Liver (tissue), 9 donors: ENCODE measurements around the gene TRIO. TPM values are rescaled to one million over a fixed set of nuclear protein-coding genes. Genes with fewer than 3 reads are reported as not detected.

ENCODE experiments used
- DNase-seq: peaks from one replicate; pipeline ENCODE4 v3.0.0-alpha.2; 2017; ENCODE audit warnings: low spot score
- H3K27ac ChIP-seq, 2 donors: one replicate each; pipeline ENCODE4 v1.7.0; 2013; ENCODE audit warnings: inconsistent platforms in 2 of 2, low read length in 2 of 2, control low read depth in 1 of 2, low read depth in 1 of 2, mild to moderate bottlenecking in 1 of 2
- H3K27me3 ChIP-seq, 4 donors: one replicate each; pipeline versions ENCODE4 v1.6.1 to v1.7.0; 2013; ENCODE audit warnings: low read length in 3 of 4, inconsistent platforms in 1 of 4, mild to moderate bottlenecking in 1 of 4, moderate library complexity in 1 of 4; ENCODE audit not compliant: control insufficient read depth in 4 of 4, insufficient read depth in 4 of 4
- H3K36me3 ChIP-seq, 4 donors: one replicate each; pipeline versions ENCODE4 v1.6.1 to v1.7.0; 2013; ENCODE audit warnings: low read length in 3 of 4, mild to moderate bottlenecking in 3 of 4, low read depth in 1 of 4, moderate library complexity in 1 of 4; ENCODE audit not compliant: control insufficient read depth in 4 of 4, insufficient read depth in 3 of 4
- H3K4me1 ChIP-seq, 4 donors: one replicate each; pipeline versions ENCODE4 v1.6.1 to v1.7.0; 2013; ENCODE audit warnings: low read length in 3 of 4, mild to moderate bottlenecking in 3 of 4, moderate library complexity in 1 of 4; ENCODE audit not compliant: control insufficient read depth in 4 of 4, insufficient read depth in 4 of 4
- H3K4me3 ChIP-seq, 3 donors: one replicate each; pipeline versions ENCODE4 v1.6.1 to v1.7.0; 2013; ENCODE audit warnings: low read length in 3 of 3, control low read depth in 1 of 3, low read depth in 1 of 3, mild to moderate bottlenecking in 1 of 3
- H3K9ac ChIP-seq, 2 donors: one replicate each; pipeline ENCODE4 v1.7.0; 2013; ENCODE audit warnings: low read length in 2 of 2, mild to moderate bottlenecking in 2 of 2, moderate library complexity in 2 of 2, control low read depth in 1 of 2, low read depth in 1 of 2
- H3K9me3 ChIP-seq, 4 donors: one replicate each; pipeline versions ENCODE4 v1.6.1 to v1.7.0; 2013; ENCODE audit warnings: low read length in 3 of 4; ENCODE audit not compliant: control insufficient read depth in 4 of 4
- ATF3 ChIP-seq: IDR thresholded peaks from 2 replicates; pipeline ENCODE4 v1.6.1; 2016; ENCODE audit warnings: antibody characterized with exemption
- CTCF ChIP-seq: fragments of 150-350 bp; IDR thresholded peaks from 2 replicates; pipeline ENCODE4 v1.5.1; 2017; ENCODE audit warnings: improper control_type of control experiment, low read depth, low read length; ENCODE audit not compliant: missing input control
- EGR1 ChIP-seq, 2 donors: IDR thresholded peaks; 2 replicates each; pipeline ENCODE4 v1.6.1; 2016 to 2018; ENCODE audit warnings: antibody characterized with exemption in 2 of 2, low read depth in 2 of 2
- GABPA ChIP-seq, 2 donors: IDR thresholded peaks in 1 of 2; conservative IDR thresholded peaks in 1 of 2; 2 replicates each; pipeline ENCODE4 v1.6.1; 2016; ENCODE audit warnings: antibody characterized with exemption in 2 of 2, mild to moderate bottlenecking in 1 of 2, moderate library complexity in 1 of 2
- HNF4A ChIP-seq, 2 donors: conservative IDR thresholded peaks; 2 replicates each; pipeline ENCODE4 v1.6.1; 2016; ENCODE audit warnings: antibody characterized with exemption in 2 of 2, mild to moderate bottlenecking in 2 of 2
- HNF4G ChIP-seq: IDR thresholded peaks from 2 replicates; pipeline ENCODE4 v1.6.1; 2016; ENCODE audit warnings: antibody characterized with exemption
- JUND ChIP-seq, 2 donors: IDR thresholded peaks; 2 replicates each; pipeline ENCODE4 v1.6.1; 2016; ENCODE audit warnings: antibody characterized with exemption in 2 of 2
- MAX ChIP-seq: IDR thresholded peaks from 2 replicates; pipeline ENCODE4 v1.6.1; 2016; ENCODE audit warnings: antibody characterized with exemption
- NR2F2 ChIP-seq: IDR thresholded peaks from 2 replicates; pipeline ENCODE4 v1.6.1; 2016; ENCODE audit warnings: antibody characterized with exemption
- RAD21 ChIP-seq, 2 donors: IDR thresholded peaks; 2 replicates each; pipeline ENCODE4 v1.6.1; 2016; ENCODE audit warnings: antibody characterized with exemption in 2 of 2, mild to moderate bottlenecking in 2 of 2
- REST ChIP-seq: IDR thresholded peaks from 2 replicates; pipeline ENCODE4 v1.6.1; 2016; ENCODE audit warnings: antibody characterized with exemption, mild to moderate bottlenecking
- SP1 ChIP-seq: IDR thresholded peaks from 2 replicates; pipeline ENCODE4 v1.6.1; 2018; ENCODE audit warnings: antibody characterized with exemption, mild to moderate bottlenecking
- TAF1 ChIP-seq: conservative IDR thresholded peaks from 2 replicates; pipeline ENCODE4 v1.6.1; 2016; ENCODE audit warnings: antibody characterized with exemption, mild to moderate bottlenecking
- YY1 ChIP-seq: IDR thresholded peaks from 2 replicates; pipeline ENCODE4 v1.6.1; 2016; ENCODE audit warnings: antibody characterized with exemption, mild to moderate bottlenecking
- ZBTB33 ChIP-seq: IDR thresholded peaks from 2 replicates; pipeline ENCODE4 v1.6.1; 2016; ENCODE audit warnings: antibody characterized with exemption
- WGBS: extraction: QIAGEN DNeasy Blood & Tissue Kit; methylation state at CpG from one replicate; pipeline ENCODE4 v1.1.7; 2013; 5-methylcytosine and 5-hydroxymethylcytosine counted together
- polyA plus RNA-seq, 2 donors: library from polyadenylated mRNA; stranded (reverse) in 1 of 2; unstranded in 1 of 2; fragments of 200-250 nt in 1 of 2; fragments of >200 nt in 1 of 2; fragmentation: Nextera tagmentation in 1 of 2; extraction: Ambion mirVana in 1 of 2; gene quantifications; one replicate each; pipeline versions ENCODE4 v1.2.1 to v1.2.3, GENCODE V29; 2013 to 2015
- total RNA-seq, 2 donors: library from RNA; depleted of rRNA; stranded (reverse); fragments of >200 nt; gene quantifications; one replicate each; pipeline ENCODE4 v1.2.3, GENCODE V29; 2014
- donor health status: healthy.
- donor health status: healthy.
- donor health status: healthy.
- donor health status: healthy.
- donor health status: healthy.

The TRIO gene
- total and polyA plus RNA-seq, 4 donors = 8.5 to 86.2 (median 16.0) TPM

GRCh38 chr5:14133394-14133793, 9.7 kb upstream of the TRIO start:
- no peak for TF ChIP-seq ATF3
- Histone ChIP-seq H3K4me1 (no peaks in the 10 kb centered on the region), H3K9ac (no peak overlapping the region), H3K27me3 (no peaks in the 10 kb centered on the region), H3K9me3 (no peaks in the 10 kb centered on the region), H3K36me3 (no peaks in the 10 kb centered on the region), H3K27ac (no peak overlapping the region), H3K4me3 (no peak overlapping the region)
- 69% methylated on average over 2 of the region's 2 CpGs for WGBS
- DNase-seq = no peak

GRCh38 chr5:14134083-14134482, 9.1 kb upstream of the TRIO start:
- Histone ChIP-seq H3K4me3 (no peak overlapping the region), H3K9me3 (no peaks in the 10 kb centered on the region), H3K36me3 (no peaks in the 10 kb centered on the region), H3K4me1 (no peaks in the 10 kb centered on the region), H3K27me3 (no peaks in the 10 kb centered on the region), H3K27ac (no peak overlapping the region), H3K9ac (no peak overlapping the region)
- DNase-seq = no peak
- TF ChIP-seq ZBTB33 (no peak), GABPA (IDR thresholded peaks at IDR 0.05 in 1 of 2, conservative IDR thresholded peaks at IDR 0.05 in 1 of 2) (no peak), YY1 (no peak), ATF3 (no peak), HNF4G (no peak), CTCF (no peak), TAF1 (no peak), MAX (no peak), EGR1 (IDR thresholded peaks at IDR 0.05; ENCODE audit: low read depth in 2 of 2) (no peak), JUND (IDR thresholded peaks at IDR 0.05) (no peak)
- 95% methylated on average over 1 of the region's 1 CpG for WGBS

- Histone ChIP-seq H3K36me3 (no peaks in the 10 kb centered on the region), H3K4me3 (no peak overlapping the region), H3K27ac (no peak overlapping the region), H3K9ac (no peak overlapping the region), H3K27me3 (no peaks in the 10 kb centered on the region), H3K9me3 (no peaks in the 10 kb centered on the region), H3K4me1 (no peaks in the 10 kb centered on the region)
- no peak for DNase-seq
- TF ChIP-seq MAX (no peak), RAD21 (IDR thresholded peaks at IDR 0.05) (no peak), NR2F2 (no peak), REST (no peak), ATF3 (no peak), TAF1 (no peak), SP1 (no peak), HNF4A (conservative IDR thresholded peaks at IDR 0.05) (no peak)
- 84% methylated on average over 2 of the region's 2 CpGs for WGBS
Observed at GRCh38 chr5:14134771-14135170, 8.4 kb upstream of the TRIO start.
